ENCODE measurements around the gene LHFPL3.

- TF ChIP-seq CTCF (conservative IDR thresholded peaks at IDR 0.05; ENCODE audit: low read depth in 2 of 2) (no peak), POLR2AphosphoS5 (IDR thresholded peaks at IDR 0.05; ENCODE audit: low read depth) (no peak), EZH2 (IDR thresholded peaks at IDR 0.05; ENCODE audit: low read depth, unreplicated experiment) (no peak), JUNB (IDR thresholded peaks at IDR 0.05; ENCODE audit: unreplicated experiment) (no peak), NANOG (IDR thresholded peaks at IDR 0.05; ENCODE audit: borderline replicate concordance) (no peak), EZH2phosphoT487 (IDR thresholded peaks at IDR 0.05; ENCODE audit: unreplicated experiment) (no peak), STAT1 (IDR thresholded peaks at IDR 0.05; ENCODE audit: unreplicated experiment) (no peak), REST (IDR thresholded peaks at IDR 0.05; ENCODE audit: unreplicated experiment) (no peak), ZNF331 (CRISPR knock-in tag; IDR thresholded peaks at IDR 0.05; ENCODE audit: low read depth) (no peak), ZNF114 (CRISPR knock-in tag; IDR thresholded peaks at IDR 0.05) (no peak), ETS1 (IDR thresholded peaks at IDR 0.05) (no peak), CREB1 (CRISPR knock-in tag; IDR thresholded peaks at IDR 0.05; ENCODE audit: low read depth) (no peak)
These were observed 565.9 kb downstream of the LHFPL3 start for GRCh38 chr7:104894314-104894713.
